ENCODE measurements around the gene CFAP43.

GRCh38 chr10:104128214-104128613 is 104.0 kb downstream of the CFAP43 start:
- TF ChIP-seq CTCF (conservative IDR thresholded peaks at IDR 0.05) (no peak), ZFX (IDR thresholded peaks at IDR 0.05) (no peak)

Data from C4-2B (cell line).